GM23248 (cell line): ENCODE measurements around the gene DMAC2.

Experiments used
- EZH2 ChIP-seq: fragments of 200-600 bp; sonication (generic); IDR thresholded peaks from 2 replicates; pipeline ENCODE4 v1.6.1; 2018; ENCODE audit warnings: antibody characterized with exemption, mild to moderate bottlenecking; ENCODE audit not compliant: insufficient read depth, poor library complexity, severe bottlenecking
- EZH2phosphoT487 ChIP-seq: fragments of 200-600 bp; sonication (generic); IDR thresholded peaks from 2 replicates; pipeline ENCODE4 v1.6.1; 2018; ENCODE audit warnings: antibody characterized with exemption, moderate library complexity, mild to moderate bottlenecking, low read depth; ENCODE audit not compliant: insufficient read depth

DNA sequence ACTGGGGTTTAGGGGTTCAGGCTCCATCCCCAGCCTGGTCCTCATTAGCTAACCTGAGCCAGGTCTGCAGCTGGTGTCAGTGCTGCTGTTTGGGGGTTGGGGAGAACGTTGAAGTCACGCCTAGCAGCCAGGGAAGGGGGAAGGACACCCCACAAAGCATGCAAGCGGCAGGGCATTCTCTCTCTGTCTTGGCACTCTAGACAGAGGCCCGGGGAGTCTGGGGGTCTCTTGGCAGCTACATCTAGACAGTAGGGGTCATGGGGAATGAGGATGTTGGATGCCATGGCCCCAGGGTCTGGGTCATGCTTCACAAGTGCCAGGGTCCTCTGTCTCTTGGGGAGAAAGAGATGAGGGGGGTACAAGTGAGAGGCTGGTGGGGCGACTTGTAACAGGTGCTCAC is 5.9 kb upstream of the DMAC2 start:
- TF ChIP-seq EZH2 (no peak), EZH2phosphoT487 (no peak)
